NOMO-1 treated with DMSO at 0.1 percent for 48 hours (cell line): ENCODE results near the gene ACOXL.

Experiments used
- DNase-seq: peaks from one replicate; lab custom pipeline; 2025; ENCODE audit not compliant: unreplicated experiment; lab: John Stamatoyannopoulos, UW

The ACOXL gene

GRCh38 chr2:111122631-111123421 is 390.5 kb downstream of the ACOXL start:
- DNase-seq = peak; percentile 48

DNA sequence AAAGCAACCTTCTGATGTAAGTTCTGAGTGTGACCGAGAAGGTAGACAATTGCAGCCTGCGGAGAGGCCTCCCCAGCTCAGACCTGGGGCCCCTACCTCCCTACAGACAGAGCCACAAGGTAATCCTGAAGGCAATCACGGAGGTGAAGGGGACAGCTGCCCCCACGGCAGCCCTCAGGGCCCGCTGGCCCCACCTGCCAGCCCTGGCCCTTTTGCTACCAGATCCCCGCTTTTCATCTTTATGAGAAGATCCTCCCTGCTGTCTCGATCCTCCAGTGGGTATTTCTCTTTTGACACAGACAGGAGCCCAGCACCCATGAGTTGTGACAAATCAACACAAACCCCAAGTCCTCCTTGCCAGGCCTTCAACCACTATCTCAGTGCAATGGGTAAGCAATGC is 391.4 kb downstream of the ACOXL start:
- no peak for DNase-seq

GRCh38 chr2:111126581-111126980 is 394.2 kb downstream of the ACOXL start:
- DNase-seq = no peak

DNA sequence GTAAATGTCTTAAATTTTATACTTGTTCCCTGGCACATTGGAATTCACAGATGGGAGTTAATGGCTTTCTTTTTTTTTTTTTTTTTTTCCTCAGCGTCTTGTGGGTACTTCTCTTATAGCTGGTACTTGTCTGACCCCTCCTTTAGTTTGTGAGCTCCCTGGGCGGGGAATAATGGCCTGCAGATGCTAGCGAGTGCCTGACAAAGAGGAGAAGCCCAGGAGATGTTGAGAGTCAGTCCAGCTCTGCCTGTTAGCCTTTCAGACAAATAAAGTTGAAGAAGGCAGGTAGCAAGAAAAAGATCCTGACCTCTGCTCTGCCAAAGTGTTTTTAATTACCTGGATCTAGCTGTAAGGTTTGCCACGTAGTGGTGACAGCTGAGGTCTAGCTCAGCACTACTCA is 395.0 kb downstream of the ACOXL start:
- no peak for DNase-seq

DNA sequence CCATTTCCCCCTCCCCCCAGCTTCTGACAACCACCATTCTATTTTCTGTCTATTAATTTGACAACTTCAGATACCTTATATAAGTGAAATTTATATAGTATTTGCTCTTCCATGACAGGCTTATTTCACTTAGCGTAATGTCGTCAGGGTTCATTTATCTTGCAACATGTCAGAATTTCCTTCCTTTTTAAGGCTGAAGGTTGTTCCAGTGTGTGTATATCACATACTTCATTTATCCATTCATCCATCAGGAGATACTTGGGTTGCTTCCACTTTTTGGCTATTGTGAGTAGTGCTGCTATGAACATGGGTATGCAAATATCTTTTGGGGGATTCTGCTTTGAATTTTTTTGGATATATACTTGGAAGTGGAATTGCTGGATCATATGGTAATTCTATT is 395.7 kb downstream of the ACOXL start:
- DNase-seq = no peak

- no peak for DNase-seq
These were observed 401.2 kb downstream of the ACOXL start for GRCh38 chr2:111133603-111134002.

DNA sequence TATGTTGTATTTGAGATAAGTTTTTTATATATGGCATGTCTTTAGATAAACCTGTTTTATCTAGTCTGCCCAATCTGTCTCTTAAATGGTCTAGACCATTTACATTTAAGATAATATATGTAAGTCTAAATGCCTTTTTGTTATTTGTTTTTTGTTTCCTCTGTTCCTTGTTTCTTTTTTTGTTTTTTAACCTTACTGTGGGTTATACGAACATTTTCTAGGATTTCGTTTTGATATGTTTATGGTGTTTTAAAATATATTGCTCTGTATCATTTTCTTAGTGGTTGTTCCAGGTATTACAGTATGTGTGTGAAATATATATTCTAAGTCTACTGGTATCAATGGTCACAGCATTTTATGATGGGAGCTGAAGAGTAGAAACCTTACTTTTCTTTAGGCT is 401.7 kb downstream of the ACOXL start:
- DNase-seq = no peak

DNA sequence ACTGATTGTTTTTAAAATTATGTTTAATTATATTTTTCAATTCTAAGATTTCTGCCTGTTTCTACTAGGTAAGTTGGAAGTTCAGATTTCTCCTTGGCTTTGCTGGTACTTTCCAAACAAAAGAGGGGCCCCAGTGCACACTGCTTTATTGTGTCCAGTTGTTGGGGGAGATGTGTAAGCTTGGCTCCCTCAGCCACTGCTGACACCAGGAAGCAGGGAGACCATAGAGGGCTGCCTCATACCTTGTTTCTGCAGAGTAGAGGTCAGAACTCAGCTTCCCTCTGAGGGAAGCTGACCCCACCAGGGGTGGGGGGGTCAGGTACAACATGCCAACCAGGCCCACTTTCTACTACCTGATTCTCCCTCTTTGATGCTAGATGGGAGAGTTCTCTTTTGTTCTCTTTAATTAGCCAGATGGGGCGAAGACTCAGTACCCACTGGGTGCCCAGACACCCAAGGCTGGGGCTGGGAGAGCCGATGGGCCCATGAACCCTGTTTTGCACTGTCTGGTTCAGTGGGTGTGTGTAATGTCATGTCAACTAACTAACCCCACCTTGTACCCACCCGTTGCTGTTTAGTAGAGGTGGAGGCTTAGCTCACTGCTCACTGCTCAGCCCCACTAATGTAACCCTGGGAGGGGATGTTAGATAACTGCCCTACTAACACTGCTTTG is 403.0 kb downstream of the ACOXL start:
- DNase-seq = no peak

DNA sequence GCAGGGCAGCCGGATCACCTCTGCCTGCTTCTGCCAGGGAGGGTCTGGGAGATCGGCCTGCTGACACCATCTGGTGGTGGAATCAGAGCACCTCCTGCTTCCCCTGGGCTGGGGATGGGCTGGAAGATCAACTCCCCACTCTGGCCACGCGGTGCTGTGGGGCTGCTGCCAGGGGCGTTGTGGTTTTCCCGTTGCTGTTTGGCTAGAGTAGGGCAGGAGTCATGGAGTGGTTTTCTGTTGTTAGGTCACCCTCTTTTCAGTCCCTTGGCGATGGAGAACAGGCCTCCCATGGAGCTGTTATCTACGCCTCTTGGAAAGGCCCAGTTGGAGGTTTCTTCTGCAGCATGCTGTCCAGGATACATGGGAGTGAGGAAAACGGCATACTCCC is 403.5 kb downstream of the ACOXL start:
- no peak for DNase-seq

- no peak for DNase-seq
These were observed 406.5 kb downstream of the ACOXL start for GRCh38 chr2:111138839-111139238.

GRCh38 chr2:111139637-111140317 is 407.4 kb downstream of the ACOXL start:
- no peak for DNase-seq

- no peak for DNase-seq
These were observed 408.4 kb downstream of the ACOXL start for GRCh38 chr2:111140815-111141214.

DNA sequence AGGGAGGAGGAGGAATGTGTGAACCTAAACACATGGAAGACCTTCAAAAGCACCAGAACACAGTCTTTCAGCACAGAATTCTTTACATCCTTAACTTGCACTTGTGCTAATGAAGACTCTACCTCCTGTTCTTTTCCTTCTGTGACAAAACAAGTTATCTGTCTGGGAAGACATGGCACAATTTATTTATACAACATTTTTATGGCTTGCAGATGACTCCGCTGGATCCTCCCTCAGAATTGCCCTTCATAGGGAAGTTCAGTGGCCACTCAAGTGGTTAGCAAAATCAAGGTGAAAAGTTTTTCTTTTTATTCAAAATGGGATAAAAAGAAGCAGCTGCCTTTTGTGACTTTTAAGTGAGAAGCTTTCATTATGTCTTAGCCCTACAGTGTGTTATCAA is 409.7 kb downstream of the ACOXL start:
- DNase-seq = no peak

DNA sequence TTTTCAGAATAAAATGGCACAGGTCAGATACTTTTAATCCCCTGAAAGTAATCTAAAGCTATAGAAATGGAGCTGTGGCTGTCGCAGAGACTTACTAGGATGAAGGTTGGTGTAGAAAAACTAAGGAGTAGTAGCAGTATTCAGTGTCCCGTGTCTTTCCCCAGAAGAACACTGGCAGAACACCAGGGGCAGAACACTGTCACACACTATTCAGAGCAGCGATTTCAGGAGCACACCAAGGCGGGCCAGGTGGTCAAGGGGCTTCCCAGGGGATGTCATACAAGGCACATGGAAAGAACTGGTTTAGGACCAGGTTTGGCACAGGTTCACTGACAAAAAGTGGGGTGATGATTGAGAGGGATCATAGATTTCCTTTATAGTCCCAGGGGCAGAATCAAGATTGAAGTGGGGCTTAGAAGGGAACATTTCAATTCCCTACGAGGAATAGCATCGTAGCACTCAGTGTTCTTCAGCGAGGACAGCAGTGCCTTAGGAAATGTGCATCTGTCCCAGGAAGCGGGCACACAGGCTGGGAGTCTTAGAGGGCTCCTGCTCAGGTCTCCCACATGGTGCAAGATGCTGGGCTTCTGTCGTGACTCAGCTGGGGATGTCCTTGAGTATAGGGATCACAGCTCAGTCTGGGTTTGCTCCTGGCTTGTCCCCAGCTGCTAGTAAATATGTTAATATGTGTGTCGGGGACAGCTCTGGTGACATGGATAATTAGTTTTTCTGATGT is 410.9 kb downstream of the ACOXL start:
- no peak for DNase-seq

DNA sequence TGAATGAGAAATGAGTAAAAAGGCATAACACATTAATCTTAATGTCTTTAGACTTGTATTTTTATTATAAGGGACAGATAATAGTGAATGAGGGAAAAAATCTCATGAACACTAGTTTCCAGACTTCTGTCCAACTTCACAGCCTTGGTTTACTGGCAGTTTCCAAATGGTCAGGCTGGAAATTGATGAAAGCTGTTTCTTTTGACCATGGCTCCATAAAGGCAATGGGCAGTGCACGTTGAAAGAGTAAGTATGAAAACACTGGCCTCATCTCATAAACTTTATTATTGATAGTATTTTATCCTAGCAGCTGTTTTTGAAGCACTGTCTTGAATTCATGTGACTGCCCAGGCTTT is 411.4 kb downstream of the ACOXL start:
- DNase-seq = no peak

GRCh38 chr2:111145103-111145760 is 412.9 kb downstream of the ACOXL start:
- no peak for DNase-seq

GRCh38 chr2:111145951-111146350 is 413.6 kb downstream of the ACOXL start:
- DNase-seq = no peak

DNA sequence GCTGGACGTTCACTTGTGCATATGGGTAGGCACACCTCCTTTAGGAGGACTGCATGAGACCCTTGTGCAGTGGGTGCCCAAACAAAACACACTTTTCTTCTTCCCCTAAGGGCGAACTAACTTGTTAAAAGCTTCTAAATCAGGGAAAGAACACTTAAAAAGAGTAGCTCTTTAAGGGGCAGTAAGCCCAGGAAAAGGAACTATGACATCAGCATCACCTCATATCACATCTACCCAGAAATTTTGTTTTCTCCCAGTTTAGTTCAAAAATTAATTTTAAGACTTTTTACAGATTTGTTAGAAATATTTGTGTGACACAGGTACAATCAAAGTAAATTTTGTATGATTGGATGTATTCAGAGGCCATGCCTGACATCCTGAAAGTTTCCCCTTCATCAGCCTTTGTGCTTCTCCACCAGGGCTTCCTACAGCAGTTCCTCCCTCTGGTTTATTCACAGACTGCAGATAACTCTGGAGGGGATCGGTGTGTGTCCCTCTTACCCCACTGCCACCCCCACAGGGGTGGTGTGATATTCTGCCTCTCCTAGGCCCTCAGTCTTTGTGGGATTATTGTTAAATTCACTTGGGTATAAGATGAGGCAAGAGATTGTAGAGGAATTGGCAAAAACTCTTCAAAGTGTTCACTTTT is 416.0 kb downstream of the ACOXL start:
- DNase-seq = no peak

DNA sequence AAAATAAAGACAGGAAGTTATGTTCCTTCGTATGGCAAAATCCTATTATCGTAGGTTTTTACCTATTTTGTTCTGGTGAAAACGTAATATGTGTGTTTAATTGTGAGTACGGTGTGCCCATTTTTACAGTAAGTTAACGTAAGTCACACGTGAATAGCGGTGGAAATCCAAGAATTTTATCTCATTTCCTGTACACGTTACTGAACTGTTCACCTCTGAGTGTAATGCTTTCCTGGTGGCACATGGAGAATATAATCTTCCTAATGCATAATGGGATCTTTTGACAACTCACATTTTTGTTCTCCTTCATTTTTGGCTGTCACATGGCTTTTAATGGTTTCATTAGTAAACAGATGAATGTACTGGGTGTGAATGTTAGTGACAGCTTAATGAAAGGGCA is 416.6 kb downstream of the ACOXL start:
- DNase-seq = no peak

- DNase-seq = no peak
These were observed 417.6 kb downstream of the ACOXL start for GRCh38 chr2:111149882-111150455.
